Spleen (tissue), 7 donors: ENCODE results near the gene TTLL11.

Experiments used
- CTCF ChIP-seq, 11 experiments: fragments of 200-600 bp in 7 of 11; fragments of 450-650 bp in 4 of 11; sonication (generic) in 4 of 11; IDR thresholded peaks in 8 of 11; conservative IDR thresholded peaks in 3 of 11; 1 replicate in 7 of 11; 2 replicates in 4 of 11; pipeline versions ENCODE4 v1.4.0 to v1.8.0; 2016 to 2021; ENCODE audit warnings: antibody characterized with exemption in 11 of 11, inconsistent platforms in 4 of 11, mild to moderate bottlenecking in 1 of 11
- POLR2A ChIP-seq, 3 donors: fragments of 450-650 bp; IDR thresholded peaks; one replicate each; pipeline ENCODE4 v1.5.1; 2017; ENCODE audit warnings: antibody characterized with exemption in 3 of 3, mild to moderate bottlenecking in 1 of 3
- POLR2AphosphoS5 ChIP-seq, 3 donors: sonication (generic); formaldehyde crosslinking; IDR thresholded peaks; one replicate each; pipeline ENCODE4 v1.5.1; 2017; ENCODE audit warnings: antibody characterized with exemption in 3 of 3
- donor health status: DM: no; HTN: no; CAD: no; lungs with moderate emphysema.
- donor health status: DM: no; HTN: no; CAD: no.
- donor health status: DM: no; HTN: no; CAD: no.

GRCh38 chr9:122128969-122129343, 35.8 kb upstream of the TTLL11 start:
- TF ChIP-seq POLR2A (IDR thresholded peaks at IDR 0.05) (no peak), POLR2AphosphoS5 (IDR thresholded peaks at IDR 0.05) (no peak), CTCF (IDR thresholded peaks at IDR 0.05 in 8 of 11, conservative IDR thresholded peaks at IDR 0.05 in 3 of 11) (no peak)
